ENCODE measurements around the gene KCNG4.

GRCh38 chr16:84278333-84278732, 38.5 kb upstream of the KCNG4 start:
- TF ChIP-seq POLR2A (IDR thresholded peaks at IDR 0.05; ENCODE audit: low read depth, low read length) = no peak
- TF ChIP-seq TAF1 (IDR thresholded peaks at IDR 0.05; ENCODE audit: low read depth, low read length) = no peak
- no peak for TF ChIP-seq POLR2AphosphoS5 (IDR thresholded peaks at IDR 0.05; ENCODE audit: low read depth, low read length)
- TF ChIP-seq SPI1 (IDR thresholded peaks at IDR 0.05; ENCODE audit: low read depth, low read length) = no peak
